GM12878 (cell line): ENCODE measurements around the gene FGF10. TPM values are rescaled to one million over a fixed set of nuclear protein-coding genes. Genes with fewer than 3 reads are reported as not detected.

Experiments used
- ATAC-seq: fragments of 200-7000 bp; cut with Tn5 transposase; 3 replicates; pipeline ENCODE4 v1.9.1; 2020; ENCODE audit warnings: mild to moderate bottlenecking, moderate library complexity
- BruUV-seq: library from RNA; stranded (reverse); fragments of 400-500 nt; replicated peaks from 2 replicates; lab custom pipeline; 2021; lab: Mats Ljungman, UMichigan
- CTCF ChIA-PET: fragments of 300-600 bp; sonication (Branson Sonifier 250); formaldehyde crosslinking; extraction: SDS; loops from one replicate; lab custom pipeline; 2021; ENCODE audit warnings: inconsistent platforms; lab: Yijun Ruan, JAX
- POLR2A ChIA-PET: fragments of 350-600 bp; formaldehyde crosslinking; extraction: SDS; loops from one replicate; lab custom pipeline; 2021; ENCODE audit warnings: inconsistent platforms; lab: Charles Lee
- RAD21 ChIA-PET: fragments of 300-600 bp; sonication (Branson Sonifier 250); formaldehyde crosslinking; loops from one replicate; lab custom pipeline; 2023; ENCODE audit warnings: antibody characterized with exemption; ENCODE audit not compliant: unreplicated experiment; lab: Charles Lee
- SMC1A ChIA-PET: fragments of 300-600 bp; sonication (Branson Sonifier 250); formaldehyde crosslinking; loops from one replicate; lab custom pipeline; 2023; ENCODE audit not compliant: unreplicated experiment, uncharacterized antibody; lab: Charles Lee
- DNase-seq: peaks from one replicate; pipeline ENCODE4 v3.0.0-alpha.2; 2011; ENCODE audit warnings: low read depth, low spot score
- FAIRE-seq: peaks from 3 replicates; lab custom pipeline; 2011; peaks lifted over from hg19 to GRCh38; lab: Jason Lieb, UNC
- H2AFZ ChIP-seq: 2 replicates; pipeline ENCODE4 v1.6.0; 2011; ENCODE audit warnings: low read depth, low read length, control low read depth; ENCODE audit not compliant: control insufficient read depth
- H3K27ac ChIP-seq: 2 replicates; pipeline ENCODE4 v1.5.1; 2011; ENCODE audit warnings: control low read depth; ENCODE audit not compliant: control insufficient read depth, insufficient read depth
- H3K27me3 ChIP-seq, 2 experiments: replicated peaks in 1 of 2; 2 replicates each; pipeline versions ENCODE4 v1.6.0 to v1.6.1; 2011; ENCODE audit warnings: low read length in 1 of 2; ENCODE audit not compliant: control insufficient read depth in 2 of 2, insufficient read depth in 2 of 2
- H3K36me3 ChIP-seq, 2 experiments: 2 replicates each; pipeline ENCODE4 v1.5.1; 2011; ENCODE audit warnings: low read length in 1 of 2; ENCODE audit not compliant: control insufficient read depth in 2 of 2, insufficient read depth in 2 of 2
- H3K4me1 ChIP-seq: 2 replicates; pipeline ENCODE4 v1.6.1; 2011; ENCODE audit warnings: mild to moderate bottlenecking, low read length, moderate library complexity, mixed read lengths; ENCODE audit not compliant: control insufficient read depth, insufficient read depth
- H3K4me2 ChIP-seq: 2 replicates; pipeline ENCODE4 v1.6.0; 2011; ENCODE audit warnings: control low read depth; ENCODE audit not compliant: control insufficient read depth, insufficient read depth
- H3K4me3 ChIP-seq: fragments of 200-600 bp; sonication (generic); 2 replicates; pipeline ENCODE4 v1.5.1; 2016
- H3K79me2 ChIP-seq: 2 replicates; pipeline ENCODE4 v1.6.0; 2011; ENCODE audit warnings: low read length; ENCODE audit not compliant: control insufficient read depth, insufficient read depth
- H3K9ac ChIP-seq: 2 replicates; pipeline ENCODE4 v1.8.0; 2011; ENCODE audit warnings: low read length, control low read depth, mixed read lengths; ENCODE audit not compliant: control insufficient read depth, insufficient read depth
- H3K9me3 ChIP-seq: replicated peaks from 3 replicates; pipeline ENCODE4 v1.5.1; 2011; ENCODE audit warnings: mild to moderate bottlenecking, low read length; ENCODE audit not compliant: control insufficient read depth, insufficient read depth
- H4K20me1 ChIP-seq: 2 replicates; pipeline ENCODE4 v1.6.0; 2011; ENCODE audit not compliant: control insufficient read depth, insufficient read depth
- CBX3 ChIP-seq: fragments of 200-600 bp; sonication (generic); IDR thresholded peaks from 2 replicates; pipeline ENCODE4 v1.6.1; 2016; ENCODE audit warnings: low read depth, borderline replicate concordance
- CHD2 ChIP-seq: IDR thresholded peaks from 2 replicates; pipeline ENCODE4 v1.6.1; 2011; ENCODE audit warnings: low read depth, low read length, improper control_type of control experiment, borderline replicate concordance
- SIN3A ChIP-seq: IDR thresholded peaks from 2 replicates; pipeline ENCODE4 v1.6.1; 2012; ENCODE audit warnings: low read depth, low read length, improper control_type of control experiment
- TCF12 ChIP-seq: IDR thresholded peaks from 2 replicates; pipeline ENCODE4 v1.6.1; 2011; ENCODE audit warnings: low read depth, mild to moderate bottlenecking, low read length
- ZNF24 ChIP-seq: fragments of 450-650 bp; IDR thresholded peaks from 2 replicates; pipeline ENCODE4 v1.6.1; 2017; ENCODE audit warnings: antibody characterized with exemption, mild to moderate bottlenecking
- WGBS: methylation state at CpG from one replicate; pipeline ENCODE4 v1.1.6; 2016; ENCODE audit warnings: low lambda C conversion rate; ENCODE audit not compliant: insufficient replicate concordance, insufficient coverage; ENCODE audit errors: missing lambda C conversion rate; 5-methylcytosine and 5-hydroxymethylcytosine counted together
- in situ Hi-C: fragments of 300-500 bp; cut with MboI; formaldehyde crosslinking; loops from 9 replicates; pipeline ENCODE4 v1.14.3; 2018; ENCODE audit warnings: mixed read lengths
- intact Hi-C: fragments of 100-400 bp; cut with micrococcal nuclease; formaldehyde crosslinking; loops from one replicate; pipeline ENCODE4 v1.14.2; 2022; ENCODE audit not compliant: unreplicated experiment
- polyA plus RNA-seq, 11 experiments: library from polyadenylated mRNA; depleted of rRNA in 4 of 11; unstranded in 6 of 11; stranded (reverse) in 5 of 11; fragments of >200 nt; fragmentation: Nextera tagmentation in 4 of 11; fragmentation: Illumina TruSeq in 1 of 11; extraction: Ambion mirVana in 4 of 11; extraction: Trizol in 1 of 11; gene quantifications; 1 replicate in 1 of 11; 2 replicates in 10 of 11; pipeline versions ENCODE4 v1.2.1 to v1.2.3, GENCODE V29; 2011 to 2016; ENCODE audit warnings: inconsistent platforms in 2 of 11, missing spikeins in 2 of 11, low read depth in 1 of 11
- total RNA-seq, 4 experiments: library from RNA; depleted of rRNA in 3 of 4; stranded (reverse); fragments of >200 nt in 3 of 4; fragmentation: Illumina TruSeq in 1 of 4; extraction: Trizol in 1 of 4; gene quantifications; 2 replicates each; pipeline versions ENCODE4 v1.2.1 to v1.2.3, GENCODE V29; 2013 to 2021
- TF ChIP-seq, protein P1 (sequence below): fragments of 150-350 bp; IDR thresholded peaks from 2 replicates; pipeline ENCODE4 v1.6.1; 2016; ENCODE audit warnings: low read depth, low read length

Gene FGF10
- total and polyA plus RNA-seq, 10 of the 15 experiments (the other 5 are each of a cell fraction or from before 2014, with no cell fraction given) = not detected

DNA sequence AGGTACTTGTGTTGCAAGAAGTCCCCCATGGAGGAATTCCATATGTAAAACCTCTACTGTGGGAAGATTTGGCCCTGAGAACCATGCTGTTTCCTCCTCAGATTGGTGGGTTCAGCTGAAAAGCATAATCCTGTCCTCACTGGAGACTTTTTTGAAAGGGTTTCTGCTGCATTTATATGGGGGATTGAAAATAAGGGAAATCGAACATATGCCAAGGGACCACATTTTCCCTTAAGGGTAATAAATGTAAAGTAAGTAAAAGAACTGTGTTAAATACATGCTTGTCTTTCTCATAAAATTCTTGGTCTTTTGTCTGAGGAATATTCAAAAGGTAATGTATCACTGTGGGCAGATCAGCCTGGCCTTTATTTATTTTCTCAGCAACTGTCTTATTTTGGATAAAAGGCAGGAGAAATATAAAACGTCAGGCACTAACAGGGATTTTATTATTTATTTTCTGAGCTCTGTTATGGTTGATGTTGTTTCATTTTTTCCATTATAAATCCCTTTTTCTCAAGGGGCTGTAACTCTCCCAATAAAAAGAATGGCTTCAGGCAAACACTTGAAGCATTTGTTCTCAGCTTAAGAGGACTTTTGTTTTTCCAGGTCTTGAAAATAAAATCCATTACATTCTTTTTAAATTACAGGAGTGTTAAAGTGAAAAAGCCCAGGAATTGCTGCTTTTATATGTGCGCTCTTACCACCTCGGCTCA lies 131.4 kb downstream of the FGF10 start:
- Histone ChIP-seq H3K27me3 (no peaks in the 10 kb centered on the region), H3K9ac (no peak overlapping the region), H3K79me2 (no peaks in the 10 kb centered on the region), H3K4me2 (no peak overlapping the region), H3K27ac (no peak overlapping the region), H4K20me1 (no peaks in the 10 kb centered on the region), H3K36me3 (no peaks in the 10 kb centered on the region)
- no peak for DNase-seq
- ATAC-seq = no peak
- intact Hi-C loops (no loop called here), in situ Hi-C loops (no loop called here)
- SMC1A ChIA-PET = interaction anchor here (1.1 kb wide), 1 partner anchor 73 kb away, joined by 4 read pairs; no protein-coding TSS in a partner anchor
- no peak for TF ChIP-seq CHD2
- no peak for TF ChIP-seq ZNF24
- TF ChIP-seq, protein P1, sequence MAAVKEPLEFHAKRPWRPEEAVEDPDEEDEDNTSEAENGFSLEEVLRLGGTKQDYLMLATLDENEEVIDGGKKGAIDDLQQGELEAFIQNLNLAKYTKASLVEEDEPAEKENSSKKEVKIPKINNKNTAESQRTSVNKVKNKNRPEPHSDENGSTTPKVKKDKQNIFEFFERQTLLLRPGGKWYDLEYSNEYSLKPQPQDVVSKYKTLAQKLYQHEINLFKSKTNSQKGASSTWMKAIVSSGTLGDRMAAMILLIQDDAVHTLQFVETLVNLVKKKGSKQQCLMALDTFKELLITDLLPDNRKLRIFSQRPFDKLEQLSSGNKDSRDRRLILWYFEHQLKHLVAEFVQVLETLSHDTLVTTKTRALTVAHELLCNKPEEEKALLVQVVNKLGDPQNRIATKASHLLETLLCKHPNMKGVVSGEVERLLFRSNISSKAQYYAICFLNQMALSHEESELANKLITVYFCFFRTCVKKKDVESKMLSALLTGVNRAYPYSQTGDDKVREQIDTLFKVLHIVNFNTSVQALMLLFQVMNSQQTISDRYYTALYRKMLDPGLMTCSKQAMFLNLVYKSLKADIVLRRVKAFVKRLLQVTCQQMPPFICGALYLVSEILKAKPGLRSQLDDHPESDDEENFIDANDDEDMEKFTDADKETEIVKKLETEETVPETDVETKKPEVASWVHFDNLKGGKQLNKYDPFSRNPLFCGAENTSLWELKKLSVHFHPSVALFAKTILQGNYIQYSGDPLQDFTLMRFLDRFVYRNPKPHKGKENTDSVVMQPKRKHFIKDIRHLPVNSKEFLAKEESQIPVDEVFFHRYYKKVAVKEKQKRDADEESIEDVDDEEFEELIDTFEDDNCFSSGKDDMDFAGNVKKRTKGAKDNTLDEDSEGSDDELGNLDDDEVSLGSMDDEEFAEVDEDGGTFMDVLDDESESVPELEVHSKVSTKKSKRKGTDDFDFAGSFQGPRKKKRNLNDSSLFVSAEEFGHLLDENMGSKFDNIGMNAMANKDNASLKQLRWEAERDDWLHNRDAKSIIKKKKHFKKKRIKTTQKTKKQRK = no peak
- no peak for TF ChIP-seq CBX3
- no peak for TF ChIP-seq TCF12
- TF ChIP-seq SIN3A = no peak
- TF ChIP-seq, all 136 proteins: peak for 0
- CTCF ChIA-PET = interaction anchor here (1.1 kb wide), 1 partner anchor 626 kb away, joined by 3 read pairs; no protein-coding TSS in a partner anchor
- Histone ChIP-seq H3K4me1 (no peaks in the 10 kb centered on the region), H3K9me3 (no peaks in the 10 kb centered on the region), H2AFZ (no peak overlapping the region), H3K4me3 (no peak overlapping the region)
- POLR2A ChIA-PET = no interaction called here
- FAIRE-seq = no peak
- 35% methylated on average over 4 of the region's 4 CpGs for WGBS
- BruUV-seq = no TSS peak
- RAD21 ChIA-PET = no interaction called here
